OCI-LY1 (cell line): ENCODE measurements around the gene GALNT17.

Experiments
- H2AFZ ChIP-seq: fragments of 200-600 bp; sonication (generic), shearing (Covaris generic); 2 replicates; pipeline ENCODE4 v1.6.0; 2014; ENCODE audit warnings: antibody characterized with exemption, mild to moderate bottlenecking, low read length
- H3F3A ChIP-seq: fragments of 200-600 bp; sonication (generic), shearing (Covaris generic); 2 replicates; pipeline ENCODE4 v1.6.0; 2014; ENCODE audit warnings: mild to moderate bottlenecking, antibody characterized with exemption, low read length, moderate library complexity; ENCODE audit not compliant: insufficient read depth
- H3K27ac ChIP-seq: fragments of 200-600 bp; sonication (generic); 2 replicates; pipeline ENCODE4 v1.5.1; 2014; ENCODE audit warnings: low read length, mixed run types, mild to moderate bottlenecking, low read depth; ENCODE audit not compliant: poor library complexity, severe bottlenecking
- H3K27me3 ChIP-seq: fragments of 200-600 bp; sonication (generic); 2 replicates; pipeline ENCODE4 v1.6.0; 2014; ENCODE audit warnings: antibody characterized with exemption, mild to moderate bottlenecking, low read length, moderate library complexity; ENCODE audit not compliant: insufficient read depth
- H3K36me3 ChIP-seq: fragments of 200-600 bp; sonication (generic); 2 replicates; pipeline ENCODE4 v1.6.1; 2014; ENCODE audit warnings: mild to moderate bottlenecking, antibody characterized with exemption, low read length, moderate library complexity, mixed read lengths; ENCODE audit not compliant: insufficient read depth
- H3K4me1 ChIP-seq: fragments of 200-600 bp; sonication (generic); 2 replicates; pipeline ENCODE4 v1.5.1; 2014; ENCODE audit warnings: mild to moderate bottlenecking, low read length, moderate library complexity; ENCODE audit not compliant: insufficient read depth, severe bottlenecking
- H3K4me2 ChIP-seq: fragments of 200-600 bp; sonication (generic), shearing (Covaris generic); 2 replicates; pipeline ENCODE4 v1.6.1; 2014; ENCODE audit warnings: low read length
- H3K4me3 ChIP-seq: fragments of 200-600 bp; sonication (generic); 2 replicates; pipeline ENCODE4 v1.5.1; 2014; ENCODE audit warnings: low read length, low read depth, mild to moderate bottlenecking, mixed read lengths; ENCODE audit not compliant: poor library complexity, severe bottlenecking
- H3K79me2 ChIP-seq: fragments of 200-600 bp; shearing (Covaris generic); 2 replicates; pipeline ENCODE4 v1.6.1; 2016; ENCODE audit warnings: mixed run types, low read length, mixed read lengths; ENCODE audit not compliant: insufficient read depth
- H3K9ac ChIP-seq: fragments of 200-600 bp; sonication (generic), shearing (Covaris generic); 2 replicates; pipeline ENCODE4 v1.6.1; 2014; ENCODE audit warnings: mild to moderate bottlenecking, low read length, mixed read lengths
- H3K9me2 ChIP-seq: fragments of 200-600 bp; sonication (generic), shearing (Covaris generic); 2 replicates; pipeline ENCODE4 v1.6.1; 2014; ENCODE audit warnings: low read depth, mild to moderate bottlenecking, low read length, mixed read lengths
- H3K9me3 ChIP-seq: fragments of 200-600 bp; shearing (Covaris generic); 2 replicates; pipeline ENCODE4 v1.6.1; 2014; ENCODE audit warnings: low read length, mixed read lengths
- H4K20me1 ChIP-seq: fragments of 200-600 bp; sonication (generic), shearing (Covaris generic); 2 replicates; pipeline ENCODE4 v1.6.0; 2016; ENCODE audit warnings: mild to moderate bottlenecking, low read length; ENCODE audit not compliant: insufficient read depth
- CTCF ChIP-seq: fragments of 200-600 bp; sonication (generic), shearing (Covaris generic); IDR thresholded peaks from 2 replicates; pipeline ENCODE4 v1.5.1; 2017; ENCODE audit warnings: mild to moderate bottlenecking, antibody characterized with exemption, low read length, moderate library complexity, mixed read lengths
- EZH2 ChIP-seq: fragments of 200-600 bp; sonication (generic), shearing (Covaris generic); IDR thresholded peaks from 2 replicates; pipeline ENCODE4 v1.8.0; 2017; ENCODE audit warnings: borderline replicate concordance, mixed run types, mild to moderate bottlenecking, antibody characterized with exemption, low read length, moderate library complexity, mixed read lengths

Gene GALNT17

GRCh38 chr7:71465741-71466189 is 333.8 kb downstream of the GALNT17 start:
- no peak for TF ChIP-seq EZH2
- TF ChIP-seq CTCF = no peak
- H3K4me1 ChIP-seq = no peaks in the 10 kb centered on the region
- H3K9me3 ChIP-seq = no peaks in the 10 kb centered on the region
- no peaks in the 10 kb centered on the region for H4K20me1 ChIP-seq
- no peaks in the 10 kb centered on the region for H3K9me2 ChIP-seq
- no peaks in the 10 kb centered on the region for H3K79me2 ChIP-seq
- H2AFZ ChIP-seq = no peak overlapping the region
- H3K4me2 ChIP-seq = no peak overlapping the region
- H3F3A ChIP-seq = no peaks in the 10 kb centered on the region
- no peak overlapping the region for H3K9ac ChIP-seq
- H3K36me3 ChIP-seq = no peaks in the 10 kb centered on the region
- H3K4me3 ChIP-seq = no peak overlapping the region
- no peak overlapping the region for H3K27ac ChIP-seq
- H3K27me3 ChIP-seq = no peaks in the 10 kb centered on the region

GRCh38 chr7:71466448-71467145 is 334.7 kb downstream of the GALNT17 start:
- TF ChIP-seq CTCF = no peak
- TF ChIP-seq EZH2 = no peak
- H4K20me1 ChIP-seq = no peaks in the 10 kb centered on the region
- no peaks in the 10 kb centered on the region for H3K27me3 ChIP-seq
- no peak overlapping the region for H3K9ac ChIP-seq
- H2AFZ ChIP-seq = no peak overlapping the region
- no peak overlapping the region for H3K27ac ChIP-seq
- no peaks in the 10 kb centered on the region for H3K9me3 ChIP-seq
- H3K36me3 ChIP-seq = no peaks in the 10 kb centered on the region
- no peaks in the 10 kb centered on the region for H3K79me2 ChIP-seq
- H3K4me3 ChIP-seq = no peak overlapping the region
- no peaks in the 10 kb centered on the region for H3F3A ChIP-seq
- no peaks in the 10 kb centered on the region for H3K4me1 ChIP-seq
- H3K4me2 ChIP-seq = no peak overlapping the region
- no peaks in the 10 kb centered on the region for H3K9me2 ChIP-seq

- TF ChIP-seq EZH2 = no peak
- TF ChIP-seq CTCF = no peak
- Histone ChIP-seq H3K4me2 (no peak overlapping the region), H2AFZ (no peak overlapping the region), H3K4me1 (no peaks in the 10 kb centered on the region), H3K9ac (no peak overlapping the region), H3K27me3 (no peaks in the 10 kb centered on the region; the same call in 1 of the 2 replicates), H3K9me3 (no peaks in the 10 kb centered on the region), H3K9me2 (no peaks in the 10 kb centered on the region), H3F3A (no peaks in the 10 kb centered on the region), H3K27ac (no peak overlapping the region), H3K36me3 (no peaks in the 10 kb centered on the region), H3K4me3 (no peak overlapping the region), H4K20me1 (no peaks in the 10 kb centered on the region), H3K79me2 (no peaks in the 10 kb centered on the region)
These were observed 338.4 kb downstream of the GALNT17 start for GRCh38 chr7:71470326-71470725.
